HepG2 (cell line): ENCODE results near the gene KISS1. TPM values are rescaled to one million over a fixed set of nuclear protein-coding genes. Genes with fewer than 3 reads are reported as not detected.
A peak's percentile ranks its signal among the peaks of the same experiment; 100 is the strongest.

ENCODE experiments used
- AHR ChIP-seq: IDR thresholded peaks from 2 replicates; pipeline ENCODE4 v1.6.1; 2018; ENCODE audit warnings: missing genetic modification reagents, missing compliant biosample characterization
- ARID3A ChIP-seq: IDR thresholded peaks from 2 replicates; pipeline ENCODE4 v1.6.1; 2012; ENCODE audit warnings: low read depth, low read length, improper control_type of control experiment
- CEBPB ChIP-seq: IDR thresholded peaks from 2 replicates; pipeline ENCODE4 v1.6.1; 2011; ENCODE audit warnings: low read depth, low read length, improper control_type of control experiment, borderline replicate concordance
- ERF ChIP-seq: IDR thresholded peaks from 2 replicates; pipeline ENCODE4 v1.6.1; 2018; ENCODE audit warnings: missing biosample characterization, missing genetic modification reagents
- FOXA1 ChIP-seq, 2 experiments: fragments of 450-650 bp in 1 of 2; sonication (generic) in 1 of 2; formaldehyde crosslinking in 1 of 2; IDR thresholded peaks; 2 replicates each; pipeline versions ENCODE4 v1.4.0 to v1.6.1; 2016 to 2020; ENCODE audit warnings: missing genetic modification reagents in 1 of 2
- HOMEZ ChIP-seq: IDR thresholded peaks from 2 replicates; pipeline ENCODE4 v1.6.1; 2016; ENCODE audit warnings: low read depth
- JUND ChIP-seq: sonication (generic); formaldehyde crosslinking; IDR thresholded peaks from 2 replicates; pipeline ENCODE4 v1.8.0; 2022; ENCODE audit warnings: mild to moderate bottlenecking, missing genetic modification reagents
- MED1 ChIP-seq: sonication (generic); formaldehyde crosslinking; IDR thresholded peaks from 2 replicates; pipeline ENCODE4 v1.4.0; 2020; ENCODE audit warnings: missing genetic modification reagents
- MEF2D ChIP-seq: sonication (generic); formaldehyde crosslinking; IDR thresholded peaks from 2 replicates; pipeline ENCODE4 v1.5.1; 2020; ENCODE audit warnings: mild to moderate bottlenecking, missing genetic modification reagents
- MIER3 ChIP-seq: IDR thresholded peaks from 2 replicates; pipeline ENCODE4 v1.6.1; 2016; ENCODE audit warnings: missing compliant biosample characterization, borderline replicate concordance
- NBN ChIP-seq: fragments of 450-650 bp; conservative IDR thresholded peaks from 2 replicates; pipeline ENCODE4 v1.6.1; 2017
- SOX5 ChIP-seq: IDR thresholded peaks from 2 replicates; pipeline ENCODE4 v1.6.1; 2016; ENCODE audit warnings: borderline replicate concordance
- THYN1 ChIP-seq: sonication (generic); formaldehyde crosslinking; IDR thresholded peaks from 2 replicates; pipeline ENCODE4 v1.8.1; 2023; ENCODE audit warnings: low read depth, mild to moderate bottlenecking, moderate library complexity, missing genetic modification reagents, borderline replicate concordance
- ZBTB10 ChIP-seq: sonication (generic); formaldehyde crosslinking; IDR thresholded peaks from 2 replicates; pipeline ENCODE4 v1.4.0; 2020; ENCODE audit warnings: missing genetic modification reagents, borderline replicate concordance
- ZNF317 ChIP-seq: sonication (generic); formaldehyde crosslinking; IDR thresholded peaks from 2 replicates; pipeline ENCODE4 v1.5.0; 2020; ENCODE audit warnings: mild to moderate bottlenecking, missing genetic modification reagents
- ZNF644 ChIP-seq: IDR thresholded peaks from 2 replicates; pipeline ENCODE4 v1.6.1; 2016; ENCODE audit warnings: low read depth
- ZNF704 ChIP-seq: sonication (generic); formaldehyde crosslinking; IDR thresholded peaks from 2 replicates; pipeline ENCODE4 v1.8.1; 2023; ENCODE audit warnings: mild to moderate bottlenecking, inconsistent platforms, moderate library complexity, missing genetic modification reagents, borderline replicate concordance
- ZNF784 ChIP-seq: sonication (generic); formaldehyde crosslinking; IDR thresholded peaks from 2 replicates; pipeline ENCODE4 v1.5.1; 2020; ENCODE audit warnings: missing genetic modification reagents, mild to moderate bottlenecking, borderline replicate concordance
- polyA plus RNA-seq, 8 experiments: library from polyadenylated mRNA; depleted of rRNA in 3 of 8; stranded (reverse) in 7 of 8; unstranded in 1 of 8; fragments of >200 nt; fragmentation: Illumina TruSeq in 4 of 8; extraction: Trizol in 4 of 8; gene quantifications; 2 replicates each; pipeline versions ENCODE4 v1.2.1 to v1.2.3, GENCODE V29; 2011 to 2016; ENCODE audit warnings: low read depth in 4 of 8, missing spikeins in 1 of 8, mixed read lengths in 1 of 8; ENCODE audit not compliant: insufficient read depth in 1 of 8
- total RNA-seq, 5 experiments: library from RNA; depleted of rRNA; stranded (reverse); fragments of >200 nt; fragmentation: Illumina TruSeq; extraction: Trizol; gene quantifications; 2 replicates each; pipeline ENCODE4 v1.2.3, GENCODE V29; 2016; ENCODE audit warnings: low read depth in 1 of 5

KISS1 gene
- total and polyA plus RNA-seq, 2 of the 13 experiments (the other 11 are each of a cell fraction or from before 2014, with no cell fraction given): 0.24 to 0.80 TPM

- TF ChIP-seq ARID3A (0 out of 2 replicates have a peak, but pooled peaks have one; percentile 13), THYN1 (CRISPR knock-in tag) (no peak), ZNF317 (CRISPR knock-in tag) (0 out of 2 replicates have a peak, but pooled peaks have one; percentile 33), HOMEZ (no peak), ZBTB10 (CRISPR knock-in tag) (no peak), ZNF784 (CRISPR knock-in tag) (no peak), CEBPB (peak; percentile 64; the same call in 1 of the 2 replicates), NBN (no peak), FOXA1 (IDR thresholded peaks at IDR 0.05) (no peak), FOXA1 (CRISPR knock-in tag; IDR thresholded peaks at IDR 0.05) (peak; percentile 80), MED1 (CRISPR knock-in tag) (peak; percentile 24; the same call in 1 of the 2 replicates), MIER3 (CRISPR knock-in tag) (no peak), SOX5 (CRISPR knock-in tag) (peak; percentile 64; the same call in 1 of the 2 replicates), ERF (CRISPR knock-in tag) (no peak), ZNF704 (CRISPR knock-in tag) (no peak), ZNF644 (CRISPR knock-in tag) (0 out of 2 replicates have a peak, but pooled peaks have one; percentile 24), MEF2D (CRISPR knock-in tag) (peak; percentile 91), JUND (CRISPR knock-in tag) (no peak), AHR (CRISPR knock-in tag) (no peak)
Measured at GRCh38 chr1:204171751-204172178, 24.5 kb downstream of the KISS1 start (continued).
